Subcutaneous abdominal adipose tissue (tissue), 5 donors: Measurements from ENCODE around the gene FBXO15.

ENCODE experiments used
- H3K27ac ChIP-seq: one replicate; pipeline ENCODE4 v1.7.0; 2013; ENCODE audit warnings: low read depth, mild to moderate bottlenecking, inconsistent platforms, low read length, moderate library complexity
- H3K27me3 ChIP-seq, 5 donors: one replicate each; pipeline ENCODE4 v1.7.0; 2013; ENCODE audit warnings: low read length in 5 of 5, inconsistent platforms in 1 of 5; ENCODE audit not compliant: control insufficient read depth in 5 of 5, insufficient read depth in 4 of 5
- H3K36me3 ChIP-seq, 5 donors: one replicate each; pipeline ENCODE4 v1.7.0; 2013; ENCODE audit warnings: low read length in 5 of 5; ENCODE audit not compliant: control insufficient read depth in 5 of 5, insufficient read depth in 5 of 5
- H3K4me1 ChIP-seq, 5 donors: one replicate each; pipeline ENCODE4 v1.7.0; 2013; ENCODE audit warnings: low read length in 5 of 5, mild to moderate bottlenecking in 3 of 5, moderate library complexity in 1 of 5; ENCODE audit not compliant: control insufficient read depth in 5 of 5, insufficient read depth in 5 of 5
- H3K4me3 ChIP-seq, 5 donors: one replicate each; pipeline ENCODE4 v1.7.0; 2013; ENCODE audit warnings: low read length in 5 of 5, low read depth in 1 of 5
- H3K9ac ChIP-seq, 5 donors: one replicate each; pipeline ENCODE4 v1.7.0; 2013; ENCODE audit warnings: low read length in 5 of 5, mild to moderate bottlenecking in 4 of 5, moderate library complexity in 3 of 5
- H3K9me3 ChIP-seq, 5 donors: one replicate each; pipeline ENCODE4 v1.7.0; 2013; ENCODE audit warnings: low read length in 5 of 5; ENCODE audit not compliant: control insufficient read depth in 5 of 5
- donor health status: healthy.
- donor health status: healthy.
- donor health status: healthy.
- donor health status: healthy.
- donor health status: healthy.

FBXO15 gene

DNA sequence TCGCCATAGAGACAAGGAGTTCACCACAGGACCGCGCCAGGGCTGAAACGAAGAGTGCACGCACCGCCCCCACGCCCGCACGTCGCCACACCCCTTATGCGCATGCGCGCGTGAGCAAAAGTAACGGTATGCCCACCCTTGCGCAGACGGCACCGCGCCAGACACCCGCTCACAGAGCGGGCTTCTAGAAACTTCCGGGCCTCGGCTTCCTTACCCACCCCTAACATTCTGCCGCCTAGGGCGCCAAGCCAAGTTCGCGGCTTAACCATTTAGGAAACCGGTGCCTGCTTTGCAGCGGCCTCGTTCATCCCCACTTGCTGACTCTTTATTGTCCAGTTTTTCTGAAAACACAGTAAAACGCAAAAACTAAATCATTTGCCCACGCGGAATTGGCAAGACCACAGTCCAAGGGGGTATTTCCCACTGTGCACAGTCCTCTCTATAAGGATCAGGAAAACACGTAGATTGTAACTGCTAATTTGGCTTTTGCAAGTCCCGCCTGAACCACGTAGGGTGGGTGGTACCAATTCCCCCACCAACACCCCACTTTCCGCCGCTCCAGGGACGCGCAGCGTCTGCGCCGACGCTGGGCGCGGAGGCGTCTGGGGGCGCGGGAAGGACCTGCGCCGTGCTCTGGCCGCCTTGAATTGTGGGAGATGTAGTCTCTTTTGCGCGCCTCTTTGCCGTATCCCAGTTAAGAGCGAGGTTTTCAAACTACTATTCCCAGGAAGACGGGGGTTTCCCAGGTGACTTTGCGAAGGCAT, at the start of gene FBXO15, which contains the start of gene TIMM21:
Gene FBXO15, minus strand, starts transcription at position 56 of the 764 bp plus-strand sequence. Its CDS starts 49 bp downstream, at position 7.
Gene TIMM21, plus strand, starts transcription at position 745 of the 764 bp plus-strand sequence. CDS start 286 bp downstream, outside the sequence.
- no peaks in the 10 kb centered on the region for H3K9me3 ChIP-seq
- H3K36me3 ChIP-seq = peaks cover 0 to 10% (median 3%) of the 10 kb centered on the region in 5 donors
- no peaks in the 10 kb centered on the region for H3K27me3 ChIP-seq
- peak within 1 kb of the TSS; percentile 100 for H3K27ac ChIP-seq
- H3K4me1 ChIP-seq = peaks cover 0 to 40% (median 28%) of the 10 kb centered on the region in 5 donors
- peak within 1 kb of the TSS; percentile 77 to 100 (median 98) for H3K4me3 ChIP-seq
- H3K9ac ChIP-seq = peak within 1 kb of the TSS; percentile 85 to 99 (median 95)

- H3K27me3 ChIP-seq = peaks cover 0 to 3% (median 0%) of the 10 kb centered on the region in 5 donors
- H3K4me3 ChIP-seq = peak overlapping the region in 3 of 5 donors; percentile 35 to 49 (median 43)
- H3K9ac ChIP-seq = peak overlapping the region in 2 of 5 donors; percentile 34 to 57
- H3K9me3 ChIP-seq = no peaks in the 10 kb centered on the region
- H3K27ac ChIP-seq = peak overlapping the region; percentile 11
- peaks cover 0 to 24% (median 16%) of the 10 kb centered on the region in 5 donors for H3K4me1 ChIP-seq
- H3K36me3 ChIP-seq = no peaks in the 10 kb centered on the region
Observed at GRCh38 chr18:74196220-74197119, 48.8 kb upstream of the FBXO15 start.

DNA sequence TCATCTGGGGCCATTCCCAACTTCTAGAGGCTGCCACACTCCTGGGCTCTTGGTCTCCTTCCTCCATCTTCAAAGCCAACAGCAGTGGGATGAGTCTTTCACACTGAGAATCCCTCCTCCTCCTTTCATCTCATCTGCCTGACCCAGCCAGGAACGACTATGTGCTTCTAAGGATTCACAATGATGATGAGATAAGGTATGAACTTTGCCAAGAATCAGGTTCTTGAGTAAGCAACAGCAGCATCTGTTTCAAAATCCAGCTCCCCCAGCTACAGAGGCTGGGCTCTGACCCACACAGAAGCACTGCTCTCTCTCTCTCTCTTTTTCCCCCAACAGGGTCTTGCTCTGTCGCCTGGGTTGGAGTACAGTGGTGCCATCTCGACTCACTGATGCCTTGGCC, 47.1 kb upstream of the FBXO15 start:
- H3K27ac ChIP-seq = no peak overlapping the region
- no peaks in the 10 kb centered on the region for H3K36me3 ChIP-seq
- no peak overlapping the region for H3K9ac ChIP-seq

DNA sequence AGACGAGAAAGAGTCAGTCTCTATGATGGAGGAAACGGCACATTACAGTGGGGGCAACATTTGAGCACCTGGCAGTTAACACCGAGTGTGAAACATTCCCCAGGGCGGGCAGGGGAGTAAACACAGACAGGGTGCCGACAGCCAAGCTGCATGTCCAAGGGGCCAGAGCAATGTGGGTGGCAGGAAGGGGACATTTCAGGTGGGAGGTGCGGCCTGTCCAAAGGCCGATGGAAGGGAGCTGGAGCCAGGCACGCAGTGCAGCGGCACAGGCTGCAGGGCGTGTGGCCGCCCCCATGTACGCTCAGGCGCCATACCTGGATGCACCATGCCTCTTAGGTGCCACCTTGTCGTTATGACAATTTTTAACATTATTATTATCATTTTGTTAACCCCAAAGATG, 43.9 kb upstream of the FBXO15 start:
- peaks cover 0 to 3% (median 0%) of the 10 kb centered on the region in 5 donors for H3K27me3 ChIP-seq
- H3K36me3 ChIP-seq = no peaks in the 10 kb centered on the region
- H3K4me3 ChIP-seq = no peak overlapping the region
- no peaks in the 10 kb centered on the region for H3K9me3 ChIP-seq
- peaks cover 0 to 18% (median 8%) of the 10 kb centered on the region in 5 donors for H3K4me1 ChIP-seq
- H3K27ac ChIP-seq = no peak overlapping the region
- H3K9ac ChIP-seq = no peak overlapping the region

More for the DNA sequence above, 47.1 kb upstream of the FBXO15 start:
- Histone ChIP-seq H3K4me3 (no peak overlapping the region), H3K27me3 (peaks cover 0 to 3% (median 0%) of the 10 kb centered on the region in 5 donors), H3K9me3 (no peaks in the 10 kb centered on the region), H3K4me1 (peaks cover 0 to 27% (median 17%) of the 10 kb centered on the region in 5 donors)

- H3K9me3 ChIP-seq = no peaks in the 10 kb centered on the region
- H3K4me3 ChIP-seq = no peak overlapping the region
- no peak overlapping the region for H3K27ac ChIP-seq
- no peaks in the 10 kb centered on the region for H3K36me3 ChIP-seq
- H3K4me1 ChIP-seq = peaks cover 0 to 11% (median 4%) of the 10 kb centered on the region in 5 donors
- H3K27me3 ChIP-seq = peaks cover 0 to 3% (median 0%) of the 10 kb centered on the region in 5 donors
- no peak overlapping the region for H3K9ac ChIP-seq
Observed at GRCh38 chr18:74190086-74190485, 42.5 kb upstream of the FBXO15 start.

GRCh38 chr18:74186661-74187060, 39.0 kb upstream of the FBXO15 start:
- peaks cover 0 to 7% (median 0%) of the 10 kb centered on the region in 5 donors for H3K27me3 ChIP-seq
- H3K36me3 ChIP-seq = no peaks in the 10 kb centered on the region
- peaks cover 0 to 11% (median 4%) of the 10 kb centered on the region in 5 donors for H3K4me1 ChIP-seq
- no peak overlapping the region for H3K9ac ChIP-seq
- H3K27ac ChIP-seq = no peak overlapping the region
- no peak overlapping the region for H3K4me3 ChIP-seq
- H3K9me3 ChIP-seq = no peaks in the 10 kb centered on the region

DNA sequence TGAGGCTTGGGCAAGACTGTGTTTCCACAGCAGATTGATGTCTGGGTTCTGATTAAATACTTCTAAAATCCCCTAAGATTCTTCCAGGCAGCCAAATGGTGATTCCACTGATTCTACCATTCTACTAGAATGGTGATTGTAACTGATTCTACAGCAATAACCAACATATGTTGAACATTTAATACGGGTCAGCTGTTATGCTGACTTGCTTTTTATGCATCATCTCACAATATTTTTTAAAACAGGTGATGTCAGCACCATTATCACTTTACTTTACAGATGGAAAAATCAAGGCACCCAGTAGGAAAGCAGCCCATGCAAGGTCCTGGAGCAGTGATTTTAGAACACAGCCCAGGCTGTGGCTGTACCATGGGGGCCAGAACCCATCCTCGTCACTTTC, 38.2 kb upstream of the FBXO15 start:
- Histone ChIP-seq H3K27ac (no peak overlapping the region), H3K4me3 (no peak overlapping the region), H3K27me3 (peaks cover 0 to 7% (median 0%) of the 10 kb centered on the region in 5 donors), H3K36me3 (no peaks in the 10 kb centered on the region), H3K9me3 (no peaks in the 10 kb centered on the region), H3K9ac (no peak overlapping the region), H3K4me1 (peaks cover 0 to 11% (median 4%) of the 10 kb centered on the region in 5 donors)

DNA sequence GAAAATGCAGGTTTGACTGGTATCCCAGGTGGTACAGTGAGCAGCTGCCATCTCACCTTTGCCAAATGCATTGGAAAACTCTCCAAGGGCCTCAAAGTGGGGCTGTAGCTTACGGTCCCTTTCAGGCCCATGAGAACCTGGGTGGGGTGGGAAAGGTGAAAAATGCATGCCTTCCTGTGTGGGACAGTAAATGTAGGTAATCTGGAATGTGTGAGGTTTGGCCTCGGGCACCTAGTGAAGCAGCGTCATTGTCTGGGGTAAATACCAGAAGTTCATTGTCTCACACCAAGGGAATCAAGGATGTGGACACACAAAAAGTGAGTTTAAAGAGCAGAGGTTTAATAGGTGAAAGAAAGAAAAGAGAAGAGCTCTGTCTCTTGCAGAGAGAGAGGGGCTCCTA, 37.2 kb upstream of the FBXO15 start:
- Histone ChIP-seq H3K27me3 (peaks cover 0 to 7% (median 0%) of the 10 kb centered on the region in 5 donors), H3K9me3 (peaks cover 0 to 6% (median 0%) of the 10 kb centered on the region in 5 donors), H3K36me3 (no peaks in the 10 kb centered on the region), H3K4me1 (peaks cover 0 to 6% (median 4%) of the 10 kb centered on the region in 5 donors), H3K9ac (no peak overlapping the region), H3K4me3 (no peak overlapping the region), H3K27ac (no peak overlapping the region)

DNA sequence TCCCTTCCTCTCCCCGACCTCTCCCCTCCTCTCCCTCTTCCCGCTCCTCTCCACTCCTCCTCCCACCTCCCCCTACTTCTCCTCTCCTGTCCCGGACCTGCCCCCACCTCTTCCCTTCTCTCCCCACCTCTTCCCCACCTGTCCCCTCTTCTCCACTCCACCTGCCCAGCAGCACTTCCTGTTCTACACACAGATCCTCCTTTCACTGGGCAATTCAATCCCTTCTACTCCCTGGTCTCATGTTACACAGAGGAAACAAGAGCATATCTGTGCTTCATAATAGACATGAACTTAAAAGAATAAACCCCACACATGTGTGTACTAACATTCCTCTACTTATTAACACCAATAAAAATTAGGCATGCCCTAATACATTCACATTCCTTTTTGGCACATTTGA, 35.5 kb upstream of the FBXO15 start:
- H3K9ac ChIP-seq = no peak overlapping the region
- no peaks in the 10 kb centered on the region for H3K4me1 ChIP-seq
- no peaks in the 10 kb centered on the region for H3K36me3 ChIP-seq
- peaks cover 0 to 6% (median 0%) of the 10 kb centered on the region in 5 donors for H3K9me3 ChIP-seq
- peaks cover 0 to 7% (median 0%) of the 10 kb centered on the region in 5 donors for H3K27me3 ChIP-seq
- H3K4me3 ChIP-seq = no peak overlapping the region
- H3K27ac ChIP-seq = no peak overlapping the region
